Smooth muscle cell (in vitro differentiated cells): ENCODE data around the gene ARPC1B. TPM values are rescaled to one million over a fixed set of nuclear protein-coding genes. Genes with fewer than 3 reads are reported as not detected.

ENCODE experiments used
- DNase-seq: peaks from one replicate; lab custom pipeline; 2025; ENCODE audit not compliant: unreplicated experiment; lab: John Stamatoyannopoulos, UW
- H2AFZ ChIP-seq: fragments of 200-600 bp; sonication (generic); 2 replicates; pipeline ENCODE4 v1.6.0; 2016; ENCODE audit warnings: antibody characterized with exemption, low read depth, mild to moderate bottlenecking
- H3F3A ChIP-seq: fragments of 200-600 bp; sonication (generic); 2 replicates; pipeline ENCODE4 v1.6.0; 2017; ENCODE audit warnings: antibody characterized with exemption, low read depth
- H3K27ac ChIP-seq: fragments of 200-600 bp; sonication (generic); 2 replicates; pipeline ENCODE4 v1.5.1; 2016; ENCODE audit warnings: low read depth, mild to moderate bottlenecking
- H3K27me3 ChIP-seq: fragments of 200-600 bp; sonication (generic); 2 replicates; pipeline ENCODE4 v1.6.1; 2016; ENCODE audit warnings: low read depth, mild to moderate bottlenecking
- H3K36me3 ChIP-seq: fragments of 200-600 bp; sonication (generic); 2 replicates; pipeline ENCODE4 v1.5.1; 2016; ENCODE audit warnings: low read depth
- H3K4me1 ChIP-seq: fragments of 200-600 bp; sonication (generic); 2 replicates; pipeline ENCODE4 v1.5.1; 2016; ENCODE audit warnings: low read depth
- H3K4me2 ChIP-seq: fragments of 200-600 bp; sonication (generic); 2 replicates; pipeline ENCODE4 v1.6.0; 2016; ENCODE audit warnings: mild to moderate bottlenecking
- H3K4me3 ChIP-seq: fragments of 200-600 bp; sonication (generic); 2 replicates; pipeline ENCODE4 v1.5.1; 2016; ENCODE audit warnings: mild to moderate bottlenecking
- H3K79me2 ChIP-seq: fragments of 200-600 bp; sonication (generic); 2 replicates; pipeline ENCODE4 v1.6.0; 2016; ENCODE audit warnings: low read depth, mild to moderate bottlenecking
- H3K9ac ChIP-seq: fragments of 200-600 bp; sonication (generic); 2 replicates; pipeline ENCODE4 v1.6.0; 2016; ENCODE audit warnings: low read depth
- H3K9me3 ChIP-seq: fragments of 200-600 bp; sonication (generic); replicated peaks from 2 replicates; pipeline ENCODE4 v1.5.1; 2016; ENCODE audit warnings: low read depth
- H4K20me1 ChIP-seq: fragments of 200-600 bp; sonication (generic); 2 replicates; pipeline ENCODE4 v1.6.0; 2016; ENCODE audit warnings: low read depth
- WGBS: methylation state at CpG from one replicate; pipeline ENCODE4 v1.1.7; 2016; ENCODE audit warnings: low lambda C conversion rate; 5-methylcytosine and 5-hydroxymethylcytosine counted together
- polyA plus RNA-seq: library from polyadenylated mRNA; unstranded; fragments of >200 nt; fragmentation: Nextera tagmentation; extraction: Ambion mirVana; gene quantifications from 2 replicates; pipeline ENCODE4 v1.2.1, GENCODE V29; 2016
- total RNA-seq: library from RNA; depleted of rRNA; stranded (reverse); fragments of >200 nt; gene quantifications from 2 replicates; pipeline ENCODE4 v1.2.3, GENCODE V29; 2014
- TF ChIP-seq, protein P1 (sequence below): fragments of 200-600 bp; sonication (generic); IDR thresholded peaks from 2 replicates; pipeline ENCODE4 v1.5.1; 2017; ENCODE audit warnings: borderline replicate concordance, mild to moderate bottlenecking, antibody characterized with exemption; ENCODE audit not compliant: insufficient read depth, poor library complexity, severe bottlenecking

Gene ARPC1B
- total RNA-seq (105 and 167 TPM in 2 replicates), polyA plus RNA-seq (204 and 225 TPM in 2 replicates)

DNA sequence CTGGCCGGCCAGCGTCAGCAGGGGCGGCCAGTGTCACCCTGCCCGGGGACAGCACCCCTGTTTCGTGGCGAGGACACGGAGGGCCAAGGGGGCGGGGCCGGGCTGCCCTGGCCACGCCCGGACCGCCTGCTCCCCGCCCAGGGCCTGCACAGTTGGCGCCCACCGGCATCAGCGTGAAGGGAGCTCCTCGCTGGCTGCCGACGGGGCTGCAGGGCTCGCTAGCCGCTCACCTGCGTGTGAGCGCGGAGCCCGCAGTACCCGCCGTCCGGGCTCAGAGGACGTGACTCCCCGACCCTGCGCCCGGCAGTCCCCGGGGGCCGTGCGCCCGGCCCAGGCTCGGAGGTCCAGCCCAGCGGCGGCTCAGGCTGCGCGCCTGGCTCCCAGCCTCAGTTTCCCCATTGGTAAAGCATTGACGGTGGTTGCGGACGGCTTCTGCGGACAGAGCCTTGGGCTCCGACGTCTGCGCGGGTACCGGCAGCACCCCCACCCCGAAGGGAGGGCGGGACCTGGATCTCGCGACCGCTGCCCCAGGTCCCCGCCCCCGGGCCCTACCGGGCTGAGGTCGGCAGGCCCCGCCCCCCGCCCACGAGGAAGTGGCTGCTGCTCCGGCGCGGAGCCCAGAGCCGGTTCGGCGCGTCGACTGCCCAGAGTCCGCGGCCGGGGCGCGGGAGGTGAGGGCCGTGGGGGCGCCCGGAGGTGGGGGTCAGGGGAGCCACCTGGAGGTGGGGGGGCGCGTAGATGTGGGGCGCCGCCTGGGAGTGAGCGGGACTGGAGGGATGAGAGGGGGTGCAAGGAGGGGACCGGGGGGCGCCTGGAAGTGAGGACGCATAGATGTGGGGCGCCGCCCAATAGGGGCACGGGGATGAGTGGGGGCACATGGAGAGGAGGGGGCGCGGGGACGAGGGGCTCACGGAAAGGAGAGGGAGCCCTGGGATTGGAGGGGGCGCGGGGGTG is at the start of gene ARPC1B:
TSS of gene ARPC1B (plus strand) at position 620 of the 954 bp plus-strand sequence. CDS start 10,985 bp downstream, outside the sequence.
- Histone ChIP-seq H2AFZ (peak within 1 kb of the TSS; percentile 45), H3K27me3 (no peaks in the 10 kb centered on the region), H3K4me1 (no peaks in the 10 kb centered on the region), H3K27ac (peak within 1 kb of the TSS; percentile 38), H3K4me3 (peak within 1 kb of the TSS; percentile 96), H3K79me2 (peaks cover 34% of the 10 kb centered on the region), H3K36me3 (no peaks in the 10 kb centered on the region), H3K9me3 (no peaks in the 10 kb centered on the region), H3K4me2 (peak within 1 kb of the TSS; percentile 86), H3K9ac (peak within 1 kb of the TSS; percentile 36), H3F3A (peaks cover 10% of the 10 kb centered on the region), H4K20me1 (peaks cover 20% of the 10 kb centered on the region)
- TF ChIP-seq, protein P1, sequence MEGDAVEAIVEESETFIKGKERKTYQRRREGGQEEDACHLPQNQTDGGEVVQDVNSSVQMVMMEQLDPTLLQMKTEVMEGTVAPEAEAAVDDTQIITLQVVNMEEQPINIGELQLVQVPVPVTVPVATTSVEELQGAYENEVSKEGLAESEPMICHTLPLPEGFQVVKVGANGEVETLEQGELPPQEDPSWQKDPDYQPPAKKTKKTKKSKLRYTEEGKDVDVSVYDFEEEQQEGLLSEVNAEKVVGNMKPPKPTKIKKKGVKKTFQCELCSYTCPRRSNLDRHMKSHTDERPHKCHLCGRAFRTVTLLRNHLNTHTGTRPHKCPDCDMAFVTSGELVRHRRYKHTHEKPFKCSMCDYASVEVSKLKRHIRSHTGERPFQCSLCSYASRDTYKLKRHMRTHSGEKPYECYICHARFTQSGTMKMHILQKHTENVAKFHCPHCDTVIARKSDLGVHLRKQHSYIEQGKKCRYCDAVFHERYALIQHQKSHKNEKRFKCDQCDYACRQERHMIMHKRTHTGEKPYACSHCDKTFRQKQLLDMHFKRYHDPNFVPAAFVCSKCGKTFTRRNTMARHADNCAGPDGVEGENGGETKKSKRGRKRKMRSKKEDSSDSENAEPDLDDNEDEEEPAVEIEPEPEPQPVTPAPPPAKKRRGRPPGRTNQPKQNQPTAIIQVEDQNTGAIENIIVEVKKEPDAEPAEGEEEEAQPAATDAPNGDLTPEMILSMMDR, result no peak
- WGBS, result under 1% methylated on average over 49 of the region's 95 CpGs
- DNase-seq, result peak; percentile 42

DNA sequence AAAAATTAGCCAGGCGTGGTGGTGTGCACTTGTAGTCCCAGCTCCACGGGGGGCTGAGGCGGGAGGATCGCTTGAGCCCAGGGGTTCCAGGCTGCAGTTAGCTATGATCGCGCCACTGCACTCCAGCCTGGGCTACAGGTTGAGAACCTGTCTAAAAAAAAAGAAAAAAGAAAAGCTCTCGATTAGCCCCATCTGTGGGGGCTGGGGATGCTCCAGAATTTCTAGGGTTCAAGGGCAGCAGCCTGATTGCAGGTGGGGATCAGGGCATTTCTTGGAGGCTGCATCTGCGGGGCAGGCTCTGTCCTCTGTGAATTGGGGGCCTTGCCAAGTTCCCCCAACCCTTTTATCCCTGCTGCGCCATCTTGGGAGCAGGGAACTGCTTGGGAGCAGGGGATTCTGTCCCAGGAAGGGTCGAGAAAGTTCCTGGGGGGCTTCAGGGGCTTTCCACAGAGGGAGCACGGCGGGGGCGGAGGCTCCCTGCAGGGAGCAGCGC is 49.5 kb upstream of the ARPC1B start:
- Histone ChIP-seq H3K79me2 (peaks cover 42% of the 10 kb centered on the region), H3K4me1 (peaks cover 12% of the 10 kb centered on the region), H3K4me3 (peak overlapping the region; percentile 87), H3K27me3 (no peaks in the 10 kb centered on the region), H4K20me1 (peaks cover 32% of the 10 kb centered on the region), H3K36me3 (no peaks in the 10 kb centered on the region), H3K4me2 (peak overlapping the region; percentile 99), H3K9me3 (no peaks in the 10 kb centered on the region), H3K27ac (peak overlapping the region; percentile 84), H2AFZ (peak overlapping the region; percentile 92), H3K9ac (peak overlapping the region; percentile 98), H3F3A (no peaks in the 10 kb centered on the region)
- no peak for DNase-seq
- TF ChIP-seq, protein P1, result no peak
- 45% methylated on average over 12 of the region's 14 CpGs for WGBS

DNA sequence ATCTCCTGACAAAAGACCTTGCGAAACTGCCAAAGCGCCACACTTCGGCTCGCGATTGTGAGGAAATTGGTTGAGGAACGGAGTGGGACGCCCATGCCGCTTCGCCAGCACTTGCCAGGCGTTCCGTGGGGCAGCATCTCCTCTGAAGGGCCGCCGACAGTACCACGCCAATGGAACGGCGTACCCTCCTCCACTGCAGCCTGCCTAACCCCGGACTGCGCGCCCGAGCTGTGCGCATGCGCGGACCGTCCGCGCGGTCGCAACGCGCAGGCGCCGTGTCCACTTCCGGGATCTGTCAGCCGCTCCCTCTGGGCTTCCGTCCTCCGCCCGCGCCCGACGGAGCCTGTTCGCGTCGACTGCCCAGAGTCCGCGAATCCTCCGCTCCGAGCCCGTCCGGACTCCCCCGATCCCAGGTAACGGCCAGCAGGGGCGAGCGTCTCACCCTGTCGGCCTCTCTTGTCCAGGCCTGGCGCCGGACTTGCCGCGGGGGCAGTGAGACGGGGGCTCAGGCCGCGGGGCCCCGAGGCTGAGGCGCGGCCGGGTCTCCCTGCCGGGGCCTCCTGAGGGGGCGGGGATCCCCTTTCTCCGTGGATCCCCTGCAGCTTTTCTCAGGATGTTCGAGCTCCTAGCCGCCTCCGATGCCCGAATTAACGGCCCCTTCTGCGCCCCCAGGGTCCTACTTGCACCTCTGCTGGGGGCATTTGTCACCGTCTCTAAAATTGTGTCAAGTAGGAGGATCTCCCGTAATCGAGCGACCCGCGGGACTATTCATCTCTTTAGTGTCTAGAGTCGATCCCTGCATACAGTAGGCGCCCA is 48.7 kb upstream of the ARPC1B start, which contains the start of gene ARPC1A:
TSS of gene ARPC1A (plus strand) at position 307 of the 816 bp plus-strand sequence. CDS start 7,456 bp downstream, outside the sequence.
- Histone ChIP-seq H3K79me2 (peaks cover 49% of the 10 kb centered on the region), H3K4me3 (peak within 1 kb of the TSS; percentile 87), H3F3A (no peaks in the 10 kb centered on the region), H4K20me1 (peaks cover 40% of the 10 kb centered on the region), H3K36me3 (no peaks in the 10 kb centered on the region), H3K9ac (peak within 1 kb of the TSS; percentile 98), H2AFZ (peak within 1 kb of the TSS; percentile 92), H3K9me3 (no peaks in the 10 kb centered on the region), H3K27ac (peak within 1 kb of the TSS; percentile 84), H3K27me3 (no peaks in the 10 kb centered on the region), H3K4me1 (peaks cover 12% of the 10 kb centered on the region), H3K4me2 (peak within 1 kb of the TSS; percentile 99)
- WGBS, result under 1% methylated on average over 81 of the region's 82 CpGs
- peak; percentile 79 for DNase-seq
- TF ChIP-seq, protein P1, result no peak
